ENCODE data around the gene RGS7.

Gene RGS7

GRCh38 chr1:240941701-240942370 lies 415.2 kb downstream of the RGS7 start:
- no peak overlapping the region for H3K4me3 ChIP-seq (replicated peaks; ENCODE audit: low read depth, low read length)
- TF ChIP-seq, protein P1, sequence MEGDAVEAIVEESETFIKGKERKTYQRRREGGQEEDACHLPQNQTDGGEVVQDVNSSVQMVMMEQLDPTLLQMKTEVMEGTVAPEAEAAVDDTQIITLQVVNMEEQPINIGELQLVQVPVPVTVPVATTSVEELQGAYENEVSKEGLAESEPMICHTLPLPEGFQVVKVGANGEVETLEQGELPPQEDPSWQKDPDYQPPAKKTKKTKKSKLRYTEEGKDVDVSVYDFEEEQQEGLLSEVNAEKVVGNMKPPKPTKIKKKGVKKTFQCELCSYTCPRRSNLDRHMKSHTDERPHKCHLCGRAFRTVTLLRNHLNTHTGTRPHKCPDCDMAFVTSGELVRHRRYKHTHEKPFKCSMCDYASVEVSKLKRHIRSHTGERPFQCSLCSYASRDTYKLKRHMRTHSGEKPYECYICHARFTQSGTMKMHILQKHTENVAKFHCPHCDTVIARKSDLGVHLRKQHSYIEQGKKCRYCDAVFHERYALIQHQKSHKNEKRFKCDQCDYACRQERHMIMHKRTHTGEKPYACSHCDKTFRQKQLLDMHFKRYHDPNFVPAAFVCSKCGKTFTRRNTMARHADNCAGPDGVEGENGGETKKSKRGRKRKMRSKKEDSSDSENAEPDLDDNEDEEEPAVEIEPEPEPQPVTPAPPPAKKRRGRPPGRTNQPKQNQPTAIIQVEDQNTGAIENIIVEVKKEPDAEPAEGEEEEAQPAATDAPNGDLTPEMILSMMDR (IDR thresholded peaks at IDR 0.05; ENCODE audit: low read length, missing control alignments) = no peak
- DNase-seq (ENCODE audit: low read depth) = no peak

DNA sequence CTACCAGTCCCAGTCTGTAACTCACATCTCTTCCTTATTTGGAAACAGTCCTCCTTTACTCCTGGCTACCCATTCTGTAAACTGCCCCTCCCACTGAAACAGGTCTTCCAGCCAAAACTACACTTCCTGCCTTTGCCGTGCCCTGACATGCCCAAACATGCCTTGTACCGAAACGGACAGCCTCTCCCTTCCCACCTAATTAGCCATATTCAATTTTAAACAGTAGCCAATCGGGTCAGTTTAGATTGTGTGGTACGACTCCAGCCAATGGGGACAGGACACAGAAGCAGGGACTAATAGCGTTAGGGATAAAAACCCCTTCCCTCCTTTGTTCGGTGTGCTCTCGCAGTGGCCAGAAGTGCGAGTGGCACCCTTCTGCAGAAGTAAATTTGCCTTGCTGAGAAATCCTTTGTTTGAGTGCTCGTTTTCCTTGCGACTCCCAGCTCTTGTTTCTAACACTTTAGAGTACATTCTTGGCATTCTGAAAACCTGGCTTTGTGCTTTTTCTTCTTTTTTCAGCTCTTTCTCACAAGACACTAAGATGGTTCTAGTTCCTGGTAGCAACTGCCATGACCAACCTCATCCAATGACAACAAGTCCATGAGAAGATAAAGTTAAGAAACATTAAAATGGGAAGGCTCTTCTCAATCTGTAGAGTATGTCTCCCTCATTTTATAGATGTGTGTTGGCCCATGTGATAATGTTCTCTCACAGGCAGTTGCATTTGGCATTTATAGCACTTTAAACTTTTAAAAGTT lies 419.9 kb downstream of the RGS7 start:
- H3K4me3 ChIP-seq (replicated peaks; ENCODE audit: low read depth, low read length) = no peak overlapping the region
- TF ChIP-seq, protein P1 (IDR thresholded peaks at IDR 0.05; ENCODE audit: low read length, missing control alignments) = no peak
- no peak for DNase-seq (ENCODE audit: low read depth)

GRCh38 chr1:240935920-240936319 lies 421.1 kb downstream of the RGS7 start:
- H3K4me3 ChIP-seq (replicated peaks; ENCODE audit: low read depth, low read length) = no peak overlapping the region
- no peak for DNase-seq (ENCODE audit: low read depth)
- TF ChIP-seq, protein P1 (IDR thresholded peaks at IDR 0.05; ENCODE audit: low read length, missing control alignments) = no peak

GRCh38 chr1:240931031-240931430 lies 426.0 kb downstream of the RGS7 start:
- H3K4me3 ChIP-seq (replicated peaks; ENCODE audit: low read depth, low read length) = no peak overlapping the region
- TF ChIP-seq, protein P1 (IDR thresholded peaks at IDR 0.05; ENCODE audit: low read length, missing control alignments) = no peak
- no peak for DNase-seq (ENCODE audit: low read depth)

DNA sequence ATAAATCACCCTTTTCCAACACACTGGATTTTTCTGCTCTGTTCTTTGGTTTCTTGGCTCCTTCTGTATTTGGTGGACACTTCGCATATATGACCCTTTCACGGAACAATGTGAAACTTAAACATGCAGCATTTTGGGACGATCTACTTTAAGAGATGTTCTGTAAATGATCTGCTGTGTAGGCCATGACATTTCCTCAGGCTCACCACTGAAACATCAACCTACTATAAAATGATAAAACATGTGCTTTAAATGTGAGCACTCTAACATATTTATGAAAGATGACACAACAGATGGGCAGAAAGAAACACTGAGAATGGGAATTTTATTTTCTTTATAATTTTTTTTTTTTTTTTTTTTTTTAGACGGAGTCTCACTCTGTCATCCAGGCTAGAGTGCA lies 428.7 kb downstream of the RGS7 start:
- no peak overlapping the region for H3K4me3 ChIP-seq (replicated peaks; ENCODE audit: low read depth, low read length)
- TF ChIP-seq, protein P1 (IDR thresholded peaks at IDR 0.05; ENCODE audit: low read length, missing control alignments) = no peak
- no peak for DNase-seq (ENCODE audit: low read depth)

DNA sequence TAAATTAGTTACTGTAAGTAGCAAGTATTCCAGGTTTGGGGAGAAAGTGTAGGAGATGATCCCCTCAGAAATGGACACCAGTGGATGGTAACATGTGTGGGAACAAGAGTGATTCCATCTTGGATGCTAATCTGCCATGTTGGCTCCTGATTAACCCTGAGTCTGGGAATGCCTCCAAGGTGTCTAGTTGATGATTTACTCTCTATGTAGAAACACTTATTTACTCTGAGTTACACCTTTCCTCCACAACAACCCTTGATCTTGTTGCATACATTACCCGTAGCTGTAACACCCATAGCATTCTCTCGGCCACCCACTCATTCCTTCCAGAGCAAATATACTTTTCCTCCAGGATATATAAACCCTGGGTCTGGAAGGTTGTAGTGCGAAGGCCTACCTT lies 429.2 kb downstream of the RGS7 start:
- no peak for DNase-seq (ENCODE audit: low read depth)
- TF ChIP-seq, protein P1 (IDR thresholded peaks at IDR 0.05; ENCODE audit: low read length, missing control alignments) = no peak
- H3K4me3 ChIP-seq (replicated peaks; ENCODE audit: low read depth, low read length) = no peak overlapping the region

Measured in fibroblast of pulmonary artery (primary cell).